HuH-7 (cell line): ENCODE data around the gene NTM.

ENCODE experiments used
- DNase-seq: peaks from one replicate; pipeline ENCODE4 v3.0.0; 2011; ENCODE audit warnings: low spot score

NTM gene

GRCh38 chr11:131373095-131373725 lies 2.8 kb downstream of the NTM start:
- no peak for DNase-seq

DNA sequence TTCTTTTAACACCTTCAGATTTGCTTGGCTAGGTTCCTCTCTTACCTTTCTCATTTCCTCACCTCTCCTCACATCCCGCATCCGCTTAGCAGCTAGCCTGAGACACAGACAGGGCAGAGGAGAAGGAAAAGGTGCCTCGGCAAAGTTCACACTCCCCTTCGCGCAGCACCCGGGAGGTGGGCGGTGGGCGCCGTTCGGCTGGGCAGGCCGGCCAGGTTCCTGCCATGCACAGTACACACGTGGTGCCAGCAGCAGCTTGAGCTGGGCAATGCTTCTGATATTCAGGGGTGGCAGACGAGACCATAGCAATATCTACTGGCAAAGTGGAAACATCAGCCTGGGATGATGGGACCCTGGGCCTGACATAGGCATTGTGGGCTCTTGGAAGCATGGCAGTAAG lies 3.3 kb downstream of the NTM start:
- DNase-seq: no peak

DNA sequence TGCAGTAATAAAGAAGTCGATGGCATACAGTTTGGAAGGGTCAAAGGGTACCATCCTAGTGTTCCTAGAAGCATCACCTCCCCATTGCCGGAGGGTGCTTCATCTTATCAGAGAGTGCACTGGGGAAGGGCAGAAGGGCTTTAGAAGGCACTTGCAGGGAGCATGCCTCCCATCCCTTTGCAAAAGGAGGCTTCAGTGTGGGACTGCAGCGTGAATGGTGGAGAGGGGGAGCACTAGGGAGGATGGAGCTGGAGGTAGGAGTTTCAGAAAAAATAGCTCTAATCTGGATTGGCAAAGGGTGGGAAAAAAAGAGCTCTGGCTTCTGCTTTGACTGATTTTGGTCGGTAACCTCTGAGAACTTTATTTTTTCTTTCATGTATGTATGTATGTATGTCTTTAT lies 5.0 kb downstream of the NTM start:
- no peak for DNase-seq

DNA sequence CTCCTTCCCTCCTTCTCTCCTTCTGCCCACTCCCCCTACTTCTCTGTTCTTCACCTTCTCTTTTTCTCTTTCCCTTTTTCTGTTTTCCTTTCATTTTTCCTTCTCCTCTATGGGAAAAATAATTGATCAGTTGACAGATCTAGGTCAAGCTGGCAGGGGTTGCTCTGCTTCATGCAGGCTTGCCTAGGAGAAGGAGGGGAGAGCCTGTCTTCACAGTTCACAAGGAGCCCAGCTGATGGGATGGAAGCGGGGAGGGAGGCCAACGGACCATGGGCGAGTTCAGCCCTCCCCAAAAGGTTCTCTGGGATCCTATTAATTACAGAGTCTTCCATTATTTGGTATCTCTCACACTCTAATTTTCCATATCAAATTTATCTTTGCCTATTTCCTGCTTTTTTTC lies 5.5 kb downstream of the NTM start:
- DNase-seq: no peak

GRCh38 chr11:131378931-131379330 lies 8.5 kb downstream of the NTM start:
- no peak for DNase-seq

- DNase-seq: no peak
Observed at GRCh38 chr11:131385763-131386390, 15.5 kb downstream of the NTM start.

GRCh38 chr11:131386408-131386807 lies 16.0 kb downstream of the NTM start:
- DNase-seq: no peak

GRCh38 chr11:131388030-131388429 lies 17.6 kb downstream of the NTM start:
- no peak for DNase-seq

DNA sequence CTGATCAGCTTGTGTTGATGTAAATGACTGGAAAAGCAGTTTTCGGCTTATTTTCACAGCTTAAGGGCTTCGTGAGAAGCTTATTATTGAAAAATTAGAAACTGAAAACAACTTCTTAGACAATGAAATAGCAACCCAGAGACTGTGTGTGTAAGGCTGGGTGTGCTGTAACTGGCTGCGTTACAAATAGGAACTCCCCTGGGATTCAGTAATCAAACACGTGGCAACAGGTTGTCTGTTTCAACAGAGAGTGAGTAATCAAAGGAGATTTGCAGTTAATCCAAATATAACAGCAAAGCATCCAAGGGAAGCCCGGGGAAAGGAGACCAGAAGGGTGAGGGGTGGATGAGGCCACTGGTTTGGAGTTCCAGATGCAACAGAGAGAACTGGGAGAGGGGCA lies 19.2 kb downstream of the NTM start:
- no peak for DNase-seq

DNA sequence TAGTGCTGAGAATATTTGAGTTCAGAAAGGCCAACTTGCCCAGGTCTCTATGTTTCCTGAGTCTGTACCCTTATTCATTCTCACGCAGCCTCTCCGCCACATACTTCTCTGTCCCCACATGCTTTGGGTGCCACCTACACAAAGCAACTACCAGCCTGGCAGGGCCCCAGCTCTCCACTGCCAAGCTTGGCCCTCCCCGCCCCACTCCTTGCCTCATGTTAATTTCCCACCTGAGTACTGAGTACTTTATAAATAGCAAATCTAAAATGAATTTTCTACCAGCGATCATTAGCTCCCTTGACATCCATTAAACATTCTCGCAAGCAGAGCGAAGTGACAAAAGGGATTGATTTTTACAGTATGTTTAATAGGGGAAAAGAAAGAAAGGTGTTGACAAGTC lies 20.8 kb downstream of the NTM start:
- no peak for DNase-seq

DNA sequence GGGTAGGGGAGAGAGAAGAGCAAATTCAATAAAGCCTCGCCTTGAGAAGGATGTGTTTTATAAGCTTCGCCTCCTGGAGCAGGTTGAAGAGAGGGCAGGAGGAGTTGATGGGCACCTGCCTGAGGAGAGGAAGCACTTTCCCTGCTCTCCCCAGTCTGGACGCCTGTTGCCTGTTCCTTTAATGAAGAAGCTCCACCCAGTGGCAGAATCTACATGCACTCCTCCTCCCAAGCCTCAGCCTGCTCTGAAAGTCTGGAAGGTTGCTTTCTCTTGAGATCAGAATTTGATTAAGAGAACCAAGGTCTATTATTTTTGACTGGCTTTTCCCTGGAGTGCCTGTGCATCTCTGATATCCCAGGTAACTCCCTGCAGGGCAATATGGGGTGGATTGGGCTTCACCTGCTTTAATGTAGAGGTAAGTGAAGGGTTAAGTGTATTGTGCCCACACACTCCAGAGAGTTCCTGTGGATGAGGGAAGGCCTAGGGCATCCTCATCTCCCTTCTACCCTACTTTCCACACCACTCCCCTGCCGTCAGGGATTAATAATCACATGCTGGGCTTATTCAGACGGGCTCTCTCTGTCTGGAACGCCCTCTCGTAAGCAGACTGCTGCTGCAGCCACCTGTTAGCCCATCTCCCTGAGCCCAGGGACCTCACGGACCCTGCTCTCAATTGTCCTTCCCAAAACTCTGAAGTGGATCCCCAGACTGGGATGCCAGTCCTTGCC lies 22.3 kb downstream of the NTM start:
- DNase-seq: no peak

GRCh38 chr11:131393691-131394090 lies 23.3 kb downstream of the NTM start:
- no peak for DNase-seq

DNA sequence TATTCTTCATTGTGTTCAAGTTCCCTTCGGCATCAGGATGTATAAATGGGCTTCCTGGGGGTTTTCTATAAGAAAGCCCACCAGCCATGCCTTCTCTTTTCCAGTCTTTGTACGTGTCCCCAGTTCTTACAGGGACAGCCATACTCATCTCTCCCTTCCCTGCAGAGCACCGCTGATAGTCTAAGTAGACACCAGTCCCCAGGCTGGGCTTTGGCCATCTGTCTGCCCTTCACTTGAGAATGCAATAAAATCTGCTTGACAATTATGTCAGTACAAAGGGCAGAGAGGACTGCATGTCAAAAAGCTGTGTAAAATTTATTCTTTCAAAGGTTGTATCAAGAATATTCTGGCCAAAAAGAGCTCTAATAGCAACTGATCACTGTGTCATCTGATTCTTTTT lies 27.3 kb downstream of the NTM start:
- no peak for DNase-seq

GRCh38 chr11:131402040-131402439 lies 31.6 kb downstream of the NTM start:
- no peak for DNase-seq

DNA sequence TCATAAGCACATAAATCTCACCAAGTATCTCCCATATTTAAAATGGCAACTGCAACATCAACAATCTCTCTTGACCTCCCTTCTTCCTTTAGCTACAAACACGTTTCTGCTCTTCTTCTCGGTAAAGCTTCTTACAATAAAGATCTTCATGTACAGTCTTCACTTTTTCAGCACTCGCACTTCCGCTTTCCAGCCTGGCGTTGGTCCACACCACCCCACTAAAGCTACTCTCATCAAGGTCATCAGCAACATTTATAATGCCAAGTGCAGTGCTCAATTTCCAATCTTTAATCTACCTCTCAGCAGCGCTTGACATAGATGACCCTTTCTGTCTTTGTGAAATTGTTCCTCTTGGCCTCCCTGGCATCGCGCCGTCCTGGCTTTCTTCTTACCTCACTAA lies 33.6 kb downstream of the NTM start:
- DNase-seq: no peak

GRCh38 chr11:131408025-131408640 lies 37.7 kb downstream of the NTM start:
- DNase-seq: peak; percentile 5

DNA sequence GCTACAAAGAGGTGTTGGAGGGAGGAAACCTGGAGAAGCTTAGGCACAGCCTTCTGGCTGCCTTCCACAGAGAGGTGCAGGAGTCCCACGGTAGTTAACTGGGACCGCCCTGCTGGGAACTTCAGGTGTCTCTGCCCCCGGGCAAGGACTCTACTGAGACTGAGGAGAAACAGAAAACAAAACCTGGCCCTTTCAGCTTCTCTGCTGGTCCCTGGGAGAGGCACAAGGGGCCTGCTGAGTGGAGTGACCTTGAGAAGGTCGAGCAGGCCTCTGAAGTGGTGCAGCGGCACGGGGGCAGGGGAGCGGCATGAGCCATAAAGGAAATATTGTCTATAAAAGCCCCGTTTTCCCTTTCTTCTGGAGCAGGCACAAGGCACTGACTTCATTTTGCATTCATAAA lies 38.9 kb downstream of the NTM start:
- no peak for DNase-seq

- no peak for DNase-seq
Observed at GRCh38 chr11:131411636-131412035, 41.2 kb downstream of the NTM start.

DNA sequence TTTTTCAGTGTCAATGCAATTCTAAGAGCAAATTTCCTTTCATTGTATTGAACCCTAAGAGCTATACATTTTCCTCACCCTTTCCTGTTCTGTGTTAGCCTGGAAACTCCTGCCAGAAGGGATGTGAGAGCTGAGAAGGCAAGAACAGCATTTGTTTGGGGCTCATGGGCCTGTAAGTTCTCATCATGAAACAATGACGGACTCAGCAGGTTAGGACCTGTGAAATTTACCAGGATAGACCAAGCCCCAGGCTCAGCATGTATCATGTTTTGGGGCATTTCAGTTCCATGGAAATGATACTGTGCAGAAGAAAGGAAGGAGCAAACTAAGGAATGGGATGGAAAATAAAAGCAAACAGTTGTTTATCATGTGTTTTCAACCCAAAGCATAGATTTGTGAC lies 41.6 kb downstream of the NTM start:
- DNase-seq: no peak

- no peak for DNase-seq
Observed at GRCh38 chr11:131413217-131413616, 42.8 kb downstream of the NTM start.

DNA sequence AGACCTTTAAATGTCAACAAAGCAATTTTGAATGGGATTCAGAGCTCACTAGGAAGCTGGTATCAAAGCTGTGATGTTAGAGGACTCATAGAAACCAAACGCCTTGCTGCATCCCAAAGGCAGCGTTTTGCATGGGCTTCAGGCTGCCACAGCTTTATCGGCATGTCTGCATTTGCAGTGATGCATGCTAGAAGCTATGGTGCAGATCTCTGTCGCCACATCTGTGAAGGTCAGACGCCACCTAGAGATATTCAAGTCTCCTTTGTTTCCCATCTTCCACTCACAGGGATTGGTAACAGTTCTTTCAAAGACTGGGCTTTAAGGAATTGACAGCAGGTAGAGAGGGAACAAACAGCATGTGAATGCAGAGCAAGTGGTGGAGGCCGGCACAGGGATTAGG lies 47.8 kb downstream of the NTM start:
- DNase-seq: no peak

GRCh38 chr11:131421066-131421855 lies 50.8 kb downstream of the NTM start:
- DNase-seq: no peak
